A549 (cell line): Measurements from ENCODE around the gene NAA38. TPM values are rescaled to one million over a fixed set of nuclear protein-coding genes. Genes with fewer than 3 reads are reported as not detected.

ENCODE experiments used
- ATAC-seq, 2 experiments: fragments of 200-7000 bp in 1 of 2; fragments of >200 bp in 1 of 2; cut with Nextera tagmentation in 1 of 2; cut with Tn5 transposase in 1 of 2; 3 replicates each; pipeline versions ENCODE4 v1.8.0 to v1.9.1; 2018 to 2020; ENCODE audit warnings: mild to moderate bottlenecking in 1 of 2, moderate library complexity in 1 of 2
- CTCF ChIA-PET: fragments of 300-600 bp; sonication (Branson Sonifier 250); formaldehyde crosslinking; extraction: SDS; loops from one replicate; lab custom pipeline; 2021; ENCODE audit warnings: antibody characterized with exemption, inconsistent platforms; lab: Yijun Ruan, JAX
- POLR2A ChIA-PET: fragments of 350-600 bp; formaldehyde crosslinking; extraction: SDS; loops from one replicate; lab custom pipeline; 2021; ENCODE audit warnings: antibody characterized with exemption, inconsistent platforms; lab: Yijun Ruan, JAX
- DNase-seq, 2 experiments: peaks; one replicate each; pipeline versions ENCODE4 v3.0.0 to v3.0.0-alpha.2; 2011 to 2016; ENCODE audit warnings: low read depth in 1 of 2, low spot score in 1 of 2
- FAIRE-seq: peaks from 2 replicates; lab custom pipeline; 2011; peaks lifted over from hg19 to GRCh38; lab: Jason Lieb, UNC
- H3K27ac ChIP-seq, 2 experiments: fragments of >200 bp; sonication (Bioruptor Twin); formaldehyde crosslinking; 3 replicates each; pipeline ENCODE4 v1.5.1; 2016 to 2017
- H3K4me1 ChIP-seq: fragments of >200 bp; sonication (Bioruptor Twin); formaldehyde crosslinking; 3 replicates; pipeline ENCODE4 v1.6.1; 2016
- H3K4me2 ChIP-seq: fragments of >200 bp; sonication (Bioruptor Twin); formaldehyde crosslinking; 3 replicates; pipeline ENCODE4 v1.6.1; 2016
- H3K4me3 ChIP-seq: fragments of >200 bp; sonication (Bioruptor Twin); formaldehyde crosslinking; 3 replicates; pipeline ENCODE4 v1.5.1; 2016
- H3K9me3 ChIP-seq: fragments of >200 bp; sonication (Bioruptor Twin); formaldehyde crosslinking; 3 replicates; pipeline ENCODE4 v1.6.1; 2016
- ATOH8 ChIP-seq: fragments of 250-450 bp; sonication (Bioruptor Pico); IDR thresholded peaks from 2 replicates; pipeline ENCODE4 v1.5.0; 2020; ENCODE audit warnings: low read depth, mild to moderate bottlenecking, moderate library complexity
- E2F6 ChIP-seq: IDR thresholded peaks from 2 replicates; pipeline ENCODE4 v1.6.1; 2012; ENCODE audit warnings: low read depth, borderline replicate concordance
- EHF ChIP-seq: fragments of 250-450 bp; sonication (Bioruptor Pico); IDR thresholded peaks from 2 replicates; pipeline ENCODE4 v1.5.0; 2020; ENCODE audit warnings: mild to moderate bottlenecking
- EP300 ChIP-seq, 2 experiments: fragments of >200 bp; sonication (Bioruptor Twin); formaldehyde crosslinking; IDR thresholded peaks; 2 replicates in 1 of 2; 3 replicates in 1 of 2; pipeline ENCODE4 v1.6.1; 2016 to 2017
- FOSB ChIP-seq: fragments of 250-450 bp; sonication (Bioruptor Pico); IDR thresholded peaks from 2 replicates; pipeline ENCODE4 v1.5.0; 2020; ENCODE audit warnings: mild to moderate bottlenecking, moderate library complexity
- FOXS1 ChIP-seq: fragments of 250-450 bp; sonication (Bioruptor Pico); IDR thresholded peaks from 2 replicates; pipeline ENCODE4 v1.5.0; 2020; ENCODE audit warnings: mild to moderate bottlenecking, moderate library complexity
- HDAC2 ChIP-seq: fragments of 200-600 bp; sonication (generic); IDR thresholded peaks from 2 replicates; pipeline ENCODE4 v1.6.1; 2016
- HES2 ChIP-seq: fragments of >200 bp; sonication (Bioruptor Twin); formaldehyde crosslinking; IDR thresholded peaks from 2 replicates; pipeline ENCODE4 v1.6.1; 2016
- HMGXB4 ChIP-seq: fragments of 250-450 bp; sonication (Bioruptor Pico); IDR thresholded peaks from 2 replicates; pipeline ENCODE4 v1.5.0; 2021; ENCODE audit warnings: mild to moderate bottlenecking, moderate library complexity, borderline replicate concordance
- HOXB13 ChIP-seq: fragments of 250-450 bp; sonication (Bioruptor Pico); IDR thresholded peaks from 2 replicates; pipeline ENCODE4 v1.5.0; 2020; ENCODE audit warnings: low read depth, mild to moderate bottlenecking, moderate library complexity
- HOXB5 ChIP-seq: fragments of 250-450 bp; sonication (Bioruptor Pico); IDR thresholded peaks from 2 replicates; pipeline ENCODE4 v1.5.0; 2020; ENCODE audit warnings: mild to moderate bottlenecking, moderate library complexity
- JUN ChIP-seq, 2 experiments: fragments of >200 bp; sonication (Bioruptor Twin); formaldehyde crosslinking; IDR thresholded peaks; 2 replicates in 1 of 2; 3 replicates in 1 of 2; pipeline ENCODE4 v1.6.1; 2016 to 2017
- JUNB ChIP-seq: fragments of >200 bp; sonication (Bioruptor Twin); formaldehyde crosslinking; IDR thresholded peaks from 2 replicates; pipeline ENCODE4 v1.6.1; 2016
- MAFK ChIP-seq: fragments of 450-650 bp; IDR thresholded peaks from 2 replicates; pipeline ENCODE4 v1.6.1; 2014; ENCODE audit not compliant: partially characterized antibody
- NFE2L2 ChIP-seq: fragments of 150-350 bp; conservative IDR thresholded peaks from 2 replicates; pipeline ENCODE4 v1.6.1; 2014; ENCODE audit warnings: low read length
- NPAS2 ChIP-seq: fragments of 250-450 bp; sonication (Bioruptor Pico); IDR thresholded peaks from 2 replicates; pipeline ENCODE4 v1.8.0; 2022; ENCODE audit warnings: mild to moderate bottlenecking, moderate library complexity, borderline replicate concordance
- PHF8 ChIP-seq: fragments of 200-600 bp; sonication (generic); IDR thresholded peaks from 2 replicates; pipeline ENCODE4 v1.6.1; 2016; ENCODE audit warnings: low read depth, mild to moderate bottlenecking, antibody characterized with exemption, moderate library complexity, borderline replicate concordance
- POLR2A ChIP-seq: IDR thresholded peaks from 2 replicates; pipeline ENCODE4 v1.6.1; 2012; ENCODE audit warnings: mild to moderate bottlenecking, low read length
- POLR2AphosphoS2 ChIP-seq: conservative IDR thresholded peaks from 2 replicates; pipeline ENCODE4 v1.6.1; 2012; ENCODE audit warnings: low read length, improper control_type of control experiment, inconsistent platforms
- TFCP2L1 ChIP-seq: fragments of 250-450 bp; sonication (Bioruptor Pico); IDR thresholded peaks from 2 replicates; pipeline ENCODE4 v1.5.0; 2021; ENCODE audit warnings: mild to moderate bottlenecking
- USF2 ChIP-seq: fragments of 450-650 bp; IDR thresholded peaks from 2 replicates; pipeline ENCODE4 v1.6.1; 2014; ENCODE audit warnings: antibody characterized with exemption
- WGBS: methylation state at CpG from one replicate; pipeline ENCODE4 v1.1.6; 2017; ENCODE audit errors: missing lambda C conversion rate; 5-methylcytosine and 5-hydroxymethylcytosine counted together
- polyA plus RNA-seq, 4 experiments: library from polyadenylated mRNA; depleted of rRNA in 3 of 4; stranded (reverse); fragments of >200 nt; fragmentation: RNase III in 1 of 4; extraction: RNeasy Plus Mini Kit Qiagen cat#74134 plus additional on column Dnase treatment in 1 of 4; gene quantifications; 2 replicates in 3 of 4; 3 replicates in 1 of 4; pipeline ENCODE4 v1.2.3, GENCODE V29; 2011 to 2017

NAA38 gene
- polyA plus RNA-seq, 2 of the 4 experiments (the other 2 are of a cell fraction): 102 to 287 TPM

GRCh38 chr17:7849751-7850504, 7.4 kb downstream of the NAA38 start:
- DNase-seq (no peak), ATAC-seq (no peak), FAIRE-seq (no peak)
- WGBS: 83% methylated on average over 10 of the region's 12 CpGs
- Histone ChIP-seq H3K4me3 (no peak overlapping the region), H3K9me3 (no peaks in the 10 kb centered on the region), H3K27ac (no peak overlapping the region), H3K4me2 (no peak overlapping the region), H3K4me1 (peaks cover 19% of the 10 kb centered on the region; the same call in 2 of the 3 replicates)
- TF ChIP-seq EHF (CRISPR knock-in tag): no peak
- no peak for TF ChIP-seq FOXS1
- no peak for TF ChIP-seq HES2
- TF ChIP-seq USF2: no peak
- no peak for TF ChIP-seq JUN (IDR thresholded peaks at IDR 0.05)
- no peak for TF ChIP-seq ATOH8
- no peak for TF ChIP-seq EP300 (IDR thresholded peaks at IDR 0.05)
- TF ChIP-seq FOSB (CRISPR knock-in tag): no peak
- CTCF ChIA-PET: interaction anchor here (0.6 to 25.1 kb wide), 10 partner anchors 7 to 209 kb away, joined by 3 to 677 read pairs (median 7); partner anchors contain the start of gene KDM6B
- POLR2A ChIA-PET: interaction anchor here (0.8 to 1.7 kb wide), 2 partner anchors 8 to 14 kb away, joined by 4 to 5 read pairs; no protein-coding TSS in a partner anchor

GRCh38 chr17:7849130-7849750, 8.1 kb downstream of the NAA38 start:
- ChIA-PET POLR2A (no interaction called here), CTCF (interaction anchor here (7.7 to 25.1 kb wide), 2 partner anchors 19 to 106 kb away, joined by 77 to 677 read pairs; partner anchors contain the start of gene KDM6B)
- no peak overlapping the region for H3K27ac ChIP-seq
- WGBS: 91% methylated on average over 31 of the region's 35 CpGs
- H3K4me2 ChIP-seq: no peak overlapping the region
- ATAC-seq (no peak), DNase-seq (no peak), FAIRE-seq (no peak)
- H3K9me3 ChIP-seq: no peaks in the 10 kb centered on the region
- TF ChIP-seq POLR2AphosphoS2 (0 out of 2 replicates have a peak, but pooled peaks have one; percentile 34), NPAS2 (CRISPR knock-in tag) (no peak), HOXB5 (CRISPR knock-in tag) (no peak)
- peaks cover 19% of the 10 kb centered on the region; the same call in 2 of the 3 replicates for H3K4me1 ChIP-seq
- no peak overlapping the region for H3K4me3 ChIP-seq

GRCh38 chr17:7848739-7849129, 8.6 kb downstream of the NAA38 start:
- ATAC-seq: no peak
- Histone ChIP-seq H3K27ac (no peak overlapping the region), H3K9me3 (no peaks in the 10 kb centered on the region), H3K4me2 (no peak overlapping the region), H3K4me1 (peaks cover 19% of the 10 kb centered on the region; the same call in 2 of the 3 replicates), H3K4me3 (no peak overlapping the region)
- DNase-seq: no peak
- TF ChIP-seq HOXB13 (CRISPR knock-in tag): no peak
- no peak for TF ChIP-seq POLR2A
- no peak for TF ChIP-seq FOSB (CRISPR knock-in tag)
- TF ChIP-seq TFCP2L1 (CRISPR knock-in tag): no peak
- no peak for TF ChIP-seq JUNB
- no peak for TF ChIP-seq E2F6
- no peak for TF ChIP-seq NPAS2 (CRISPR knock-in tag)
- no peak for TF ChIP-seq MAFK
- no peak for TF ChIP-seq HMGXB4
- TF ChIP-seq NFE2L2: no peak
- TF ChIP-seq PHF8: no peak
- no peak for TF ChIP-seq HDAC2
- ChIA-PET POLR2A (no interaction called here), CTCF (interaction anchor here (7.7 to 25.1 kb wide), 2 partner anchors 19 to 105 kb away, joined by 77 to 677 read pairs; partner anchors contain the start of gene KDM6B)
- WGBS: 91% methylated on average over 14 of the region's 21 CpGs
- FAIRE-seq: no peak
